Measurements from ENCODE around the gene BRF1. TPM values are rescaled to one million over a fixed set of nuclear protein-coding genes. Genes with fewer than 3 reads are reported as not detected.

BRF1 gene
- total RNA-seq, 1 donor from 2014 or later, result 51.1 TPM

DNA sequence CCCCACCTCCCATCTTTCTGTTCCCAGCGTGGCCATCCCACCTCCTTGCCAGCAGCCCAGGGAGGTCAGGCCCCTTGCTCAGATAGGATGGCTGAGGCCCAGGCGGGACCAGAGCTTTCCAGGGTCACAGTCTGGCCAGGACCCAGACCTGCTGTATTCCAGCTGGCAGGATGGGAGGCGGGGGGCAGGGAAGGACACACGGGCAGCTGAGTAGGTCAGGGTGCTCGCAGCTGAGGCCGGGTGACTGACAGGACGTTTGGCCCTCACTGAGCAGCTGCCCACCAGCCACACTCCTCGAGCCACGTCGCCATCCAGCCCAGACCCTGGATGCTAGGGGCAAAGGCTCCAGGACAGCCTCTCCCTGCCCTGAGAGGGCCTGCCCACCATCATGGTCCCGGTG, 123.7 kb downstream of the BRF1 start:
- Mint-ChIP-seq H3K4me1 (no peaks in the 10 kb centered on the region), H3K27me3 (ENCODE audit: low read depth) (peaks cover under 1% of the 10 kb centered on the region), H3K4me3 (no peak overlapping the region), H3K9me3 (no peaks in the 10 kb centered on the region), H3K36me3 (ENCODE audit: low read depth) (no peaks in the 10 kb centered on the region), H3K27ac (ENCODE audit: unreplicated experiment) (no peak overlapping the region)
- DNase-seq (ENCODE audit: low read depth, low spot score), result no peak
- TF ChIP-seq CTCF (conservative IDR thresholded peaks at IDR 0.05), result no peak

DNA sequence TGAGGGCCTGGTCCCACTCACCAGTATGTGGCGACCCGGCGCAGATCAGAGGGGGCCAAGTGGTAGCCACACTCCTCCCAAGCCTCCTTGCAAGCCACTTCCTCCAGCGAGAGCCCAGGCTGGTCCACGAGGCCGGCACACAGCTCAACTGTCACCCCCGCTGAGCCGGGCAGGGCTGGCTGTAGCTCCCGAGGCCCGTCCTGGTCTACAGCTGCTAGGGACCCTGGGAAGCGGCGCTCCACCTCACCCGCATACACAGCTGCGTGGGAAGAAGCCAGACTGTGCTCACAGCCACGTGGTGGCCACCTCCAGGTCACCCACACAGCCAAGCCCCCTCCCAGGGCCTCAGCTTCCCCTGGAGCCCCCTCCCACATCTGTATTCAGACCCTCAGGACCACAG, 124.3 kb downstream of the BRF1 start:
- Mint-ChIP-seq H3K27me3 (ENCODE audit: low read depth) (peaks cover 3% of the 10 kb centered on the region), H3K36me3 (ENCODE audit: low read depth) (no peaks in the 10 kb centered on the region), H3K4me3 (no peak overlapping the region), H3K9me3 (no peaks in the 10 kb centered on the region), H3K27ac (ENCODE audit: unreplicated experiment) (no peak overlapping the region), H3K4me1 (no peaks in the 10 kb centered on the region)
- no peak for DNase-seq (ENCODE audit: low read depth, low spot score)
- TF ChIP-seq CTCF (conservative IDR thresholded peaks at IDR 0.05), result no peak

DNA sequence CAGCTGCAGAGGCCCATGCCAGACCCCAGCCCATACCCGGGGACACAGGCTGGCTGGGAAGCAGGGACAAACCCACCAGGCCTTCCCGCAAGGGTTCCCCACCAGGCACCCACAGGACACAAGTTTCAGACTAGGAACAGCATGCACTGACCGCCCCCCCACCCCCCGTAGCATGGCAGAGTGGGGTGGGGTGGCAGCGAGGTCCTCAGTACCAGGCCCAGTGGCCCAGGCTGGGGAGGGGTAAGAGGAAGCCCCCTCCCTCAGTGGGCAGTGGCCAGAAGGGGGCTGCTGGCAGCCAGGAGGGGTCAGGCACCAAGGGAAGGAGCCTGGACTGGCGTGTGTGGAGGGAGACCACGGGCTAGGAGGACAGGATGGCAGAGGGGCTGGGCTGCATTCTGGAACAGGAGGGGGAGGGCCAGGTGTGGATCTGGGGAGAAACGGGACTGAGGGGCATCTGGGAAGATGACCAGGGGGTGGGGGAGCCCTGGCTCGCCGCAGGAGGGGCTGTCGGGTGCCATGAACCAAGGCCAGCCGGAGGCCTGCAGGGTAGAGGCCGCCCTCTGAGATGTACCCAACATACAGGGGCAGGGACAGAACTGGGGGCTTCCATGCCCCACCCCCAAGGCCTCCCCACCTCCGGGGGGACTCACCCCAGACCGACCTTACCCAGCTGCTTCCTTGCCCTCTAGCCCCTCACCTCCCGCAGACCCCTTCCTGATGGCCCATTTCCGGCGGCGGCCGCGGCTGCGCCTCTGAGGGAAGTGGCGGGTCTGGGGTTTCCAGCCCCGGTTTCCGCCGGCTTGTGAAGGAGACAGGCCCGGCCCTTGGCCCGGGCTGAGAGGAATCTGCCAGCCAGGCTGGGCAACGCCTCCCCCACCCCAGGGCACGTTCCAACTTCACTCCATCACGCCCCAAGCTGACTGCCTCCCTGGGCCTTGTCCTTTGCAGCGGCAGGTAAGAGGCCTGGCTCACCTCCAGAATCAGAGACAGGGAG, 126.6 kb downstream of the BRF1 start:
- no peak for DNase-seq (ENCODE audit: low read depth, low spot score)
- Mint-ChIP-seq H3K36me3 (ENCODE audit: low read depth) (no peaks in the 10 kb centered on the region), H3K4me3 (no peak overlapping the region), H3K27ac (ENCODE audit: unreplicated experiment) (no peak overlapping the region), H3K4me1 (peaks cover 7% of the 10 kb centered on the region), H3K27me3 (ENCODE audit: low read depth) (peaks cover 12% of the 10 kb centered on the region), H3K9me3 (no peaks in the 10 kb centered on the region)
- no peak for TF ChIP-seq CTCF (conservative IDR thresholded peaks at IDR 0.05)

DNA sequence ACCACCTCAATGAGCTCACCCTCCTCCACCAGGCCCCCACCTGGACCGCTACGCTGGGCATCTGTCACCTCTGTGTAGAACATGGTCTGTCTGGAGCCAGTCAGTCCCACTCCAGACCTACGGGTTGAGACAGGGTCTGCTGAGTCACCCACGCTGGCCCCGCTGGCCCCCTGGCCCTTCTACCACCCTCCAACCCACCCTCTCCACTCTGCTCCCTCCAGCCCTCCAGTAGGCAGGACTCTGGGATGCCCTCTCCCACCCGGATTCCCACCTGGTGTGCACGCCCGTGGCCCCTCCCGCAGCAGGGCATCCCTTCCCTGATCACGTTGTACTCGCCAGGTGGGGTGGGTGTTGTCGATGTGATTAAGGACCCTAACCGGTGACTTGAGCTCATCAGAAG, 127.7 kb downstream of the BRF1 start:
- Mint-ChIP-seq H3K27me3 (ENCODE audit: low read depth) (peaks cover 13% of the 10 kb centered on the region), H3K4me1 (peaks cover 7% of the 10 kb centered on the region), H3K27ac (ENCODE audit: unreplicated experiment) (no peak overlapping the region), H3K9me3 (no peaks in the 10 kb centered on the region), H3K4me3 (no peak overlapping the region), H3K36me3 (ENCODE audit: low read depth) (no peaks in the 10 kb centered on the region)
- DNase-seq (ENCODE audit: low read depth, low spot score), result no peak
- TF ChIP-seq CTCF (conservative IDR thresholded peaks at IDR 0.05), result no peak

- DNase-seq (ENCODE audit: low read depth, low spot score), result no peak
These were observed 128.3 kb downstream of the BRF1 start for GRCh38 chr14:105172476-105172875.

More at GRCh38 chr14:105172476-105172875, 128.3 kb downstream of the BRF1 start:
- no peak overlapping the region for H3K27ac Mint-ChIP-seq (ENCODE audit: unreplicated experiment)
- peaks cover 7% of the 10 kb centered on the region for H3K4me1 Mint-ChIP-seq
- TF ChIP-seq CTCF (conservative IDR thresholded peaks at IDR 0.05), result no peak
- H3K27me3 Mint-ChIP-seq (ENCODE audit: low read depth), result peaks cover 13% of the 10 kb centered on the region
- no peak overlapping the region for H3K4me3 Mint-ChIP-seq
- H3K36me3 Mint-ChIP-seq (ENCODE audit: low read depth), result no peaks in the 10 kb centered on the region
- no peaks in the 10 kb centered on the region for H3K9me3 Mint-ChIP-seq
